DOHH2 (cell line): ENCODE measurements around the gene DNAH1.
A peak's percentile ranks its signal among the peaks of the same experiment; 100 is the strongest.

ENCODE experiments used
- H3F3A ChIP-seq: fragments of 200-600 bp; sonication (generic), shearing (Covaris generic); 2 replicates; pipeline ENCODE4 v1.6.0; 2016; ENCODE audit warnings: antibody characterized with exemption, mild to moderate bottlenecking; ENCODE audit not compliant: control insufficient read depth, insufficient read depth
- H3K27ac ChIP-seq: fragments of 200-600 bp; sonication (generic); 2 replicates; pipeline ENCODE4 v1.5.1; 2014; ENCODE audit warnings: low read depth, mild to moderate bottlenecking, low read length, moderate library complexity
- H3K27me3 ChIP-seq: fragments of 200-600 bp; sonication (generic); 2 replicates; pipeline ENCODE4 v1.6.1; 2014; ENCODE audit warnings: mild to moderate bottlenecking, low read length, mixed read lengths; ENCODE audit not compliant: control insufficient read depth
- H3K36me3 ChIP-seq: fragments of 200-600 bp; sonication (generic); 2 replicates; pipeline ENCODE4 v1.6.1; 2014; ENCODE audit warnings: mild to moderate bottlenecking, low read length, moderate library complexity, mixed read lengths; ENCODE audit not compliant: control insufficient read depth
- H3K4me1 ChIP-seq: fragments of 200-600 bp; sonication (generic); 2 replicates; pipeline ENCODE4 v1.6.1; 2014; ENCODE audit warnings: mild to moderate bottlenecking, low read length, mixed read lengths; ENCODE audit not compliant: control insufficient read depth
- H3K4me2 ChIP-seq: fragments of 200-600 bp; sonication (generic); 2 replicates; pipeline ENCODE4 v1.6.0; 2014; ENCODE audit warnings: mild to moderate bottlenecking, low read length, moderate library complexity
- H3K4me3 ChIP-seq: fragments of 200-600 bp; sonication (generic); 2 replicates; pipeline ENCODE4 v1.5.1; 2014; ENCODE audit warnings: mild to moderate bottlenecking, low read length, mixed read lengths
- H3K79me2 ChIP-seq: fragments of 200-600 bp; sonication (generic); 2 replicates; pipeline ENCODE4 v1.6.1; 2014; ENCODE audit warnings: mild to moderate bottlenecking, low read length, mixed read lengths; ENCODE audit not compliant: control insufficient read depth
- H3K9me2 ChIP-seq: fragments of 200-600 bp; sonication (generic); replicated peaks from 2 replicates; pipeline ENCODE4 v1.6.1; 2014; ENCODE audit warnings: mild to moderate bottlenecking, low read length, mixed read lengths; ENCODE audit not compliant: control insufficient read depth
- H3K9me3 ChIP-seq: fragments of 200-600 bp; sonication (generic); 2 replicates; pipeline ENCODE4 v1.6.1; 2014; ENCODE audit warnings: antibody characterized with exemption, low read length, mixed read lengths; ENCODE audit not compliant: control insufficient read depth, insufficient read depth
- H4K20me1 ChIP-seq: fragments of 200-600 bp; sonication (generic); 2 replicates; pipeline ENCODE4 v1.6.0; 2014; ENCODE audit warnings: low read depth, mild to moderate bottlenecking, antibody characterized with exemption, low read length, moderate library complexity; ENCODE audit not compliant: control insufficient read depth, insufficient read depth
- EZH2phosphoT487 ChIP-seq: fragments of 200-600 bp; sonication (generic); IDR thresholded peaks from 2 replicates; pipeline ENCODE4 v1.6.1; 2017; ENCODE audit warnings: borderline replicate concordance, mild to moderate bottlenecking, antibody characterized with exemption, low read length, moderate library complexity, mixed read lengths
- TF ChIP-seq, protein P1 (sequence below): fragments of 200-600 bp; sonication (generic); IDR thresholded peaks from one replicate; pipeline ENCODE4 v1.5.1; 2014; ENCODE audit warnings: antibody characterized with exemption, mild to moderate bottlenecking, low read depth, low read length; ENCODE audit not compliant: poor library complexity, severe bottlenecking

The DNAH1 gene

DNA sequence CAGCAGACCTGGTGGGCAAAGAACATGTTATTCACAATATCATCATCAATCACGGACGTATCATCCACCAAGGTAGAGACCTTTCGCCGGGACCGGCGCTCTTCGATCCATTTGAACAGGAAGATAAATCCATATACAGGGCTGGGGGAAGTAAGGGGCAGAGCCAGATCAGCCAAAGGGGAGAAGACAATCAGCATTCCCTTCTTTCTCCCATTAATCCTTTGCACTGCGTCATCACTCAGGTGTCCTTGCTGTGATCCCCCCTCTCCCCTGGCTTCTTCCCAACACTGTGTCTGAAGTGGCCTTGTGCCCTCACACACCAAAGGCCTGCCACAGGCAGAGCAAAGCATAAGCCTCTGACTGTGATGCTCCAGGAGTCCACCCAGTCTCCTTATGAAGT is 92.3 kb downstream of the DNAH1 start:
- TF ChIP-seq EZH2phosphoT487 = no peak
- TF ChIP-seq, protein P1, sequence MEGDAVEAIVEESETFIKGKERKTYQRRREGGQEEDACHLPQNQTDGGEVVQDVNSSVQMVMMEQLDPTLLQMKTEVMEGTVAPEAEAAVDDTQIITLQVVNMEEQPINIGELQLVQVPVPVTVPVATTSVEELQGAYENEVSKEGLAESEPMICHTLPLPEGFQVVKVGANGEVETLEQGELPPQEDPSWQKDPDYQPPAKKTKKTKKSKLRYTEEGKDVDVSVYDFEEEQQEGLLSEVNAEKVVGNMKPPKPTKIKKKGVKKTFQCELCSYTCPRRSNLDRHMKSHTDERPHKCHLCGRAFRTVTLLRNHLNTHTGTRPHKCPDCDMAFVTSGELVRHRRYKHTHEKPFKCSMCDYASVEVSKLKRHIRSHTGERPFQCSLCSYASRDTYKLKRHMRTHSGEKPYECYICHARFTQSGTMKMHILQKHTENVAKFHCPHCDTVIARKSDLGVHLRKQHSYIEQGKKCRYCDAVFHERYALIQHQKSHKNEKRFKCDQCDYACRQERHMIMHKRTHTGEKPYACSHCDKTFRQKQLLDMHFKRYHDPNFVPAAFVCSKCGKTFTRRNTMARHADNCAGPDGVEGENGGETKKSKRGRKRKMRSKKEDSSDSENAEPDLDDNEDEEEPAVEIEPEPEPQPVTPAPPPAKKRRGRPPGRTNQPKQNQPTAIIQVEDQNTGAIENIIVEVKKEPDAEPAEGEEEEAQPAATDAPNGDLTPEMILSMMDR = no peak
- H3K9me3 ChIP-seq = no peaks in the 10 kb centered on the region
- peaks cover 4% of the 10 kb centered on the region; the same call in 1 of the 2 replicates for H4K20me1 ChIP-seq
- H3K4me1 ChIP-seq = peaks cover 30% of the 10 kb centered on the region
- peak overlapping the region; percentile 99 for H3K4me3 ChIP-seq
- no peak overlapping the region for H3K27ac ChIP-seq
- no peaks in the 10 kb centered on the region for H3K27me3 ChIP-seq
- peak overlapping the region; percentile 97 for H3K4me2 ChIP-seq
- peaks cover 7% of the 10 kb centered on the region for H3F3A ChIP-seq
- no peaks in the 10 kb centered on the region for H3K9me2 ChIP-seq
- peaks cover 64% of the 10 kb centered on the region for H3K36me3 ChIP-seq
- peaks cover 48% of the 10 kb centered on the region for H3K79me2 ChIP-seq

DNA sequence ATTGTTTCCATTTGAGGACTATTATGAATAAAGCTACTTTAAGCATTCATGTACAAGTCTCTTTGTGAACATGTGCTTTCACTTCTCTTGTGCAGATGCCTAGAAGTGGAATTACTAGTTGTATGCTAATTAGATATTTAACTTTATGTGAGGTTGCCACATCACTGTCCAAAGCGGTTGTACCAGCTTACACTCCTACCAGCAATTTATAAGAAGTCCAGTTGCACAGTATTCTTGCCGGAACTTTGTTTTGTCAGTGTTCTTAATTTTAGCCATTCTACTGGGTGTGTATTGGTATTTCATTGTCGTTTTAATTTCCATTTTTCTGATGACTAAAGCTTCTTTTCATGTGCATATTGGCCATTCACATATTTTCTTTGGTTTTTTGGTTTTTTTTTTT is 99.7 kb downstream of the DNAH1 start:
- peaks cover 14% of the 10 kb centered on the region for H3K36me3 ChIP-seq
- TF ChIP-seq, protein P1 = no peak
- TF ChIP-seq EZH2phosphoT487 = no peak
- peaks cover 7% of the 10 kb centered on the region for H3F3A ChIP-seq
- no peak overlapping the region for H3K4me3 ChIP-seq
- no peak overlapping the region for H3K27ac ChIP-seq
- H3K9me2 ChIP-seq = no peaks in the 10 kb centered on the region
- H3K9me3 ChIP-seq = no peaks in the 10 kb centered on the region
- no peaks in the 10 kb centered on the region for H4K20me1 ChIP-seq
- no peaks in the 10 kb centered on the region for H3K27me3 ChIP-seq
- peaks cover 18% of the 10 kb centered on the region for H3K4me1 ChIP-seq
- H3K4me2 ChIP-seq = no peak overlapping the region
- peaks cover 17% of the 10 kb centered on the region for H3K79me2 ChIP-seq

DNA sequence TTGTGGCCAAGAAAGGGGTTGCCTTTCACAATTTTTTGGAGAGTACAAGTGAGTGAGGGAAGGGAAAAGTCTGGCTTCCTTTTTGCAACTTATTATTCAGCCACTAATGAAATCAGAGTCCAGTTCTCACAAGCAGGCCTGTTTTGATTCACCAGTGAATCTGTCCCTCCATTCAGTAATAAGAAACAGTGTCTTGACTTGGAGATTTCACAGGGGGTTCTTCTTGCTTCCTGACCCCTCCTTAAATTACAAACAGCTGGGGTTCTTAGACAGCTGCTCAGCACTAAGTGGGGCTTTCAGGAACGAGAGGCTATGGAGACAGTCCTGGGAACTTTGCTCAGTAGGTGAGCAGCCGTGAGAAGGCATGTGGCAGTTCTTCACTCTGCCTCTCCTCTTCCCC is 104.3 kb downstream of the DNAH1 start:
- no peaks in the 10 kb centered on the region for H3K4me1 ChIP-seq
- no peak overlapping the region for H3K4me3 ChIP-seq
- no peaks in the 10 kb centered on the region for H3K9me2 ChIP-seq
- no peak overlapping the region for H3K27ac ChIP-seq
- no peaks in the 10 kb centered on the region for H3K79me2 ChIP-seq
- H3F3A ChIP-seq = no peaks in the 10 kb centered on the region
- no peak for TF ChIP-seq EZH2phosphoT487
- TF ChIP-seq, protein P1 = no peak
- peaks cover 4% of the 10 kb centered on the region; the same call in 1 of the 2 replicates for H3K27me3 ChIP-seq
- no peak overlapping the region for H3K4me2 ChIP-seq
- H3K36me3 ChIP-seq = no peaks in the 10 kb centered on the region
- H3K9me3 ChIP-seq = no peaks in the 10 kb centered on the region
- no peaks in the 10 kb centered on the region for H4K20me1 ChIP-seq
